Right kidney (tissue), 1 donor: ENCODE results near the gene TPD52L1.
"Not testable (repeated sequence)": the region's sequence is repeated elsewhere in the genome, so short reads cannot be mapped to it uniquely, and the experiment has no call there.

Source experiments
- DNase-seq: peaks from one replicate; pipeline ENCODE4 v3.0.0-alpha.2; 2016

TPD52L1 gene

DNA sequence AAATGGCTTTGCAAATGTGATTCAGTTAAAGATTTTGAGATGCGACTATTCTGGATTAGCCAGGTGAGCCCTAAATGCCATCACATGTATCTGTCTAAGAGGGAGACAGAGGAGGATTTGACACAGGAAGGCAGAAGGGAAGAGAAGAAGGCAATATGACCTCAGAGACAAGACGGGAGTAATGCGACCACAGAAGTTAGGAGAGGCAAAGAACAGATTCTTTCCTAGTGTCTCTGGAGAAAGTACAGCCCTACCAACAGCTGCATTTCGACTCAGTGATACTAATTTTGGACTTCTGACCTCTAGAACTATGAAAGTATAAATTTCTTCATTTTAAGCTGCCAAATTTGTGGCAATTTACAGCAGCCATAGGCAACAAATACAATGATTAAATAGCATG is 24.2 kb upstream of the TPD52L1 start:
- DNase-seq = no peak

DNA sequence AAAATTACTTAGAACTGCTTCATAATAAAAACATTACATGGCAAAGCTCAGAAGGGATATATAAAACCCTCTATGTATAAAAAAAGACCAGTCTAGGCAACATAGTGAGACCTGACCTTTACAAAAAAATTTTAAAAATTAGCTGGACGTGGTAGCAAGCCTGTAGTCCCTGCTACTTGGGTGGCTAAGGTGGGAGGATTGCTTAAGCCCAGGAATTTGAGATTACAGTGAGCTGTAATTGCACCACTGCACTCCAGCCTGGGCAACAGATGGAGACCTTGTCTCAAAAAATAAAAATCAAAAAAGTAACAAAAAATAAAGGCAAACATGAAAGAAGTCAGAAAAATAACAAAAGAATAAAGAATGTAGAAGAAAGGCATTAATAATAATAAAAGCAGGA is 21.5 kb upstream of the TPD52L1 start:
- DNase-seq = no peak

DNA sequence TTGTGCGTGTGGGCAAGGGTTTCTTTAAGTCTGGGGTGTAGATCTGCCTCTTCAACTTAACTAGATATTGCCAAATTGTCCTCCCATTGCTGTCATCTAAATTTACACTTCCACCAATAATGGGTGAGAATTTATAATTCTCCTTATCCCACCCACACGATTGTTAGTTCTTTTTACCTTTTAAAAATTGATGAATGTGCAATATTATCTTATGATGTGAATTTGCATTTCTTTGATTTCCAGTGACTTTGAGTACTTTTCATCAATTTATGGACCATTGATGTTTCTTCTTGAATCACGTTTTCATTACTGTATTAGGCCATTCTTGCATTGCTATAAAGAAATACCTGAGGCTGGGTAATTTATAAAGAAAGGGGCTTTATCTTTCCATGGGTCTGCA is 17.2 kb upstream of the TPD52L1 start:
- no peak for DNase-seq

DNA sequence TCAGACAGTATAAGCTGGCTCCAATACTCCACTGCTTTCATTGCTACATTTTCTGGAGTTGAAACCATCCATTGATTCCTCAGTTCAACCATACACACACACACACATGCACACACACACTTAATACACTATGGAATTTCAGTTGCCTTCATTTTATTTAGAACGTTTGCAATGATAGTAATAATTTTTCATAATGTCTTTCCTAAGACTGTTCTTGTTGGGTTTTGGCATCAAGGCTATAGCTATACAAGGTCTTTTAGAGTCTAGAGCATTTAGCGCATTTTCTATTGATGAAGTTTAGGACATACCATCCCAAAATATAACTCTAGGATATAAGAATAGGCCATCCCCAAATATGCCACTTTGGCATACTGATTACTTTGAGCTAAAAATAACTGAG is 15.5 kb upstream of the TPD52L1 start:
- DNase-seq = no peak

DNA sequence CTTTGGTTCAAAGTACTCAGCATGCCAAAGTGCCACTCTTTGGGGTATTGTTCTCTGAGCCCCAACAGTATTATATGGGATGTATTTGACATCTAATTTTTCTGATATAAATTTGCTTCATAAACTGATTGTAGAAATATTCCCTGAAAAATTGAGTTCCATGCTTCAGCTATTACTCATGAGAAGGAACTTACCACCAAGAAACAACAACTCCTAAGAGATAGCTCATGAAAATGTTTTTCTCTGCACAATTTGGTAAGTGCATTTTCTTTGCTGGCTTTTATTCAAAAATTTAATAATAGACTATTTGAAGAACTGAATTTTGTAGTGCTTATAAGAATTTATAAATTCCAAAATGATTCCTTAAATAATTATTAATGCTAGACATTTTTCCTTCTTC is 12.8 kb upstream of the TPD52L1 start:
- no peak for DNase-seq

DNA sequence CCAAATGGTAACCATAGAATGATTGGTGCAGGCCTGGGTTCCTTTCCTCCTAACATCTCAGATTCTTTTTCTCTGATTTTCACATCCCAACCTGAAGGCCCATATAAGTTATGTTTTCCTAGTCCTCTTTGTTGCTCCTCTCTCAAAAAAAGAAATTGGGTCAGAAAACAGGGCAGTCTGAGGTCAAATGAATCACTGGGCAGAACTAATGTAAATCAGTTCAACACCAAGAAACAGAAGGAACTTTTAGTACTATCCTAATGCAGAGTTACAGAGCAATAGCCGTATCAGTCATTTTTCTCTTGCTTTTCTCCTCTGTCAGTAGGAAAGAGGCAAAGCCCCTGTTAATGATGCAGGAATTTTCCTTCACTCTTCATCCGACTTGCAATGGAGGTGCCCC is 11.0 kb upstream of the TPD52L1 start:
- DNase-seq = no peak

DNA sequence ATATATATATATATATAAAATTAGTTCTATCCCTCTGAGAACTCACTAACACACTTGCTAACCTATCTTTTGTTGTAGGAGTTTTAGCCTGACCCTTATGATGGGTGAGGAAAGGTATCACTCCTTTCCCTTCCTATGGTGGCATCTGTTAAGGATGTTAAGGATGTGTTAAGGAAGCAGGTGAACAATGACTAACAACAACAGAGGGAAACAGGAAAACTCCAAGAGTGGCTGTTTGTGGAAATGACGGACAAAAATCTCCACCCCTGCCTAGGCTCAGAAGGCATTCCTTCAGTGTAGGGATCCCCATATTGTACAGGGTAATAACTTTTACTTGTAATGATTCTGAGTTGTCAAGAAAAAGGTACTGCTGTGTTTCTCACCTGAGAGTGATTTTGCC is 8.8 kb upstream of the TPD52L1 start:
- no peak for DNase-seq

DNA sequence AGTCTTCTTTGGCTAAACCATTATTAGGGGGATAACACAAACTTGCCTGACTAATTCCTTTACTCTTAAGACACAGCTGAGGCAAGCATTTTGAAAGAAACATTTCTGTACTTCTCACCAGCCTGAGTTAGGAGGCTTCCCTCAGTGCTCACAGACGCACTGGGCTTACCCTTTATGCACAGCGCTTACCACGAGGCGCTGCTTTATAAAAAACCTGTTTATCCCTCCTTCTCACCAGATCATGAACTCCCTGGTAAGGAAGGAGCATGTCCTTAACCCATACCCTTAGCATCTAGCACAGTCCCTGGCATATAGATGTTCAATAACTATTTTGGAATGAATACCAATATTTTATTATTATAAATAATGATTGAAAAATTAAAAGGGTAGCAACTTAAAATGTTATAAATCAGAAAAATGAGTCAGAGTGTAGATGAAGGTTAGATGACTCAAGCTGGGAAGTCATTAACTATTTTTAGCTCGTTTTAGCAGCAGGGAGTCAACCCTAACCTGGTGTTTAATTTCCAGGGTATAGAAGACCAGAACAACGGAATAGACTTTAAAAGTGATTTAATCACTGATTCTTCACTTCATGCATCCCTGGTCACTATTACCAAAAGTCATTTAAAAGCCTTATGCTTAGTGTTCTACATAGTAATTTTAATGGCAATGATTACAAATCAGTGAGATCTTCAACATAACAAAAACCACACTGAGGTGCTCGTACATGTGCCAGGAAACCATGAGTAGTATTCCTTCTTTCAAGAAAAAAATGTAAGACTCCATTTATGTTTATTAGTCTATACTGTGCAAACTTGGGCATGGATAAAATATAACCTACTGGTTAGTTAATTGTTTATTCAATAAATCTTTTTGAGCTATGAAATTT is 4.1 kb upstream of the TPD52L1 start:
- DNase-seq = peak; percentile 11

DNA sequence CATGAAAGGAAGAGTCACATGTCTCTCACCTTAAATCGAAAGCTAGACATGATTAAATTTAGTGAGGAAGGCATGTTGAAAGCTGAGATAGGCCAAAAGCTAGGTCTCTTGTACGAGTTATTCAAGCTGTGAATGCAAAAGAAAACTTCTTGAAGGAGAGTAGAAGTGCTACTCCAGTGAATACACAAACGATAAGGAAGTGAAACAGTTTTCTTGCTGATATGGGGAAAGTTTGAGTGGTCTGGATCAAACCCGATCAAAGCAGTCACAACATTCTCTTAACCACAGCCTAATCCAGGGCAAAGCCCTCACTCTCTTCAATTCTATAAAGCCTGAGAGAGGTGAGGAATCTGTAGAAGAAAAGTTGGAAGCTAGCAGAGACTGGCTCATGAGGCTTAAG is 1.9 kb upstream of the TPD52L1 start:
- no peak for DNase-seq

DNA sequence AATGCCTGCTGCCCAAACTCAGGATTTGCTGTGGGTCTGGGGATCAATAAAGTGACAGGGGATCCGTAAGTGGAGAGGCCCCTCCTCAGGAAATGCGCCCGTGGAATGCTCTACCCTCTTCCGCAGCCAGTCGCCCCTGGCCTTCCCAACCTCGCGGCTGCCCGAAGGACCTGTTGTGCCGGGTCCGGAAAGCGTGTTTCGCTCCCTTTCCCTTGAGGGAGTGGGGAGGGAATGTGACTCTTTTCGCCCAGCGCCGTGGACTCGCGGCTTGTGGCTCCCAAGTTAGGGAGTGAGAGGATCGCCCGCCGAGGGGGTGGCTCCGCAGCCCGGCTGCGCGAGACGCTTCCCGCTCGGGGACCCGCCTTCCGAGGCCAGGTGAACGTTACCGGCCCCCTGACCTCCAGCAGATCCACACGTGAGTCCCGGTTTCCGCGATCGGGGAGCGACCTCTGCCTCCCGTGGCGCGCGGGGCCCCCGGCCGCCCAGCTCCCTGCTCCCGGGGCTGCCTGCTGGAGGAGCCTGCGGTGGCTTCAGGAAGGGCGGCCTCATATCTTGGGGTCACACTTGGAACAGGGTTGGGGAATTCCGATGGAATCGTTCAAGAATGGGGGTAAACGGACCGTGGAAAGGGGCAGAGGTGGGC is 666 bp downstream of the TPD52L1 start:
- DNase-seq = peak; percentile 79

DNA sequence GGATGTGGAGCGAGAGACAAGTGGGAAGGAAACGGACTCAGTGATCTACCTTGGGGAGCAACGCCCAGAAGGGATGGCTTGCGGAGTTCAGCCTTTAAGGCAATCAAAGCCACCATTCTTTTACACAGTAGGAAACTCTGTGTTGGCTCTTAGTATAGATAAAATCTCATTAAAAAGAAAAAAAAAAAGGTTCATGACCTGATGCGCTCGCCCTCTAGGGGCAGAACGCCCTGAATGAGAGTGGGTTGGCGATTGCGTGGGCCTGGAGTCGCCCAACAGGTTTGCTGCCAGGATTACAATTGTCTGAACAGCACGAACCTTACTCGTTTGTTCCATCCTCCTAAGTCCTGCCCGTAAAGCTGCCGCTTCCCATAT is 1.2 kb downstream of the TPD52L1 start:
- no peak for DNase-seq

DNA sequence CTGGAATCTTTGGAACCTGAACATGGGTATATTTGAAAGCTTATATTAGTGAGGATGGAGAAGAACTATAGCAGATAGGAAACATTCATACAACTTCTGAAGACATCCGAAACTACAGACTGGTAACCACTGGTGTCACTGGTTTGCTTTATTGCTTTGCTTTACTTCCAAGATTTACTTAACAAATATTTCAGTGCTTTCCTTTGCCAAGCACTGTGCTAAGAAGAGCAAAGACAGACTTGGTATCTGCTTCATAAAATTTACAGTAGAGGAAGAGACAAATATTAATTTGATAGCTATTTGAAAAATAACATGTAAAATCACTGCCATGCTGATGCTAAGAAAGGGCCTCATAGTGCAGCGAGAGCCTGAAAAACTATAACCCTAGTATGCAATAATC is 1.8 kb downstream of the TPD52L1 start:
- DNase-seq = no peak

DNA sequence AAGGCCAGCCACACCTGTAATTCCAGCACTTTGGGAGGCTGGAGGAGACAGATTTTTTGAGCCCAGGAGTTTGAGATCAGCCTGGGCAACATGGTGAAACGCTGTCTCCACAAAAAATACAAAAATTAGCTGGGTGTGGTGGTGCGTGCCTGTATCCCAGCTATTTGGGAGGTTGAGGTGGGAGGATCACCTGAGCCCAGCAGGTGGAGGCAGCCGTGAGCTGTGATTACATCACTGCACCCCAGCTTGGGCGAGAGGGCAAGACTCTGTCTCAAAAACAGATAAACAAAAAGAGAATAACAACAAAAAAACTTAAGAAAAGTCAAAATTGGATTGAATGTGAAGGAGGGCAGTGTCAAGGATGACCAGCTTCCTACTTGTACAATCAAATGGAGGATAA is 2.9 kb downstream of the TPD52L1 start:
- DNase-seq = no peak

DNA sequence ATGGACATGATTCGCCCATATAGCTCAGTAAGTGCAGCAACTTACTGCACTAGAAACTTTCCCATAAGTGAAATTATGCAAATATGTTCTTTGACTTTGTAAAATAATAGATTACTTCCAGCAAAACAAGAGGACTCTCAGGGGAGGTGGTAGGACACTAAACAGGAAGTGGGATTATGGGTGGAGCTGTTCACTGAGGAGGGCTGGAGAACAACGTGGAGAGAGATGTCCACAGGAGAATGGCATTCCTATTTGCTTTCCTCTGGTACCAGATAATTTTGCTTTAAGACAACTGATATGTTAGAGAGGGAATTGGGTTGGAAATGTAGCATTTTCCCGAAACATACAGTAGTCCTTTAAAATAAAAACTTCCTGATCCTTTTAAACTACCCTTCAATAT is 3.7 kb downstream of the TPD52L1 start:
- no peak for DNase-seq

DNA sequence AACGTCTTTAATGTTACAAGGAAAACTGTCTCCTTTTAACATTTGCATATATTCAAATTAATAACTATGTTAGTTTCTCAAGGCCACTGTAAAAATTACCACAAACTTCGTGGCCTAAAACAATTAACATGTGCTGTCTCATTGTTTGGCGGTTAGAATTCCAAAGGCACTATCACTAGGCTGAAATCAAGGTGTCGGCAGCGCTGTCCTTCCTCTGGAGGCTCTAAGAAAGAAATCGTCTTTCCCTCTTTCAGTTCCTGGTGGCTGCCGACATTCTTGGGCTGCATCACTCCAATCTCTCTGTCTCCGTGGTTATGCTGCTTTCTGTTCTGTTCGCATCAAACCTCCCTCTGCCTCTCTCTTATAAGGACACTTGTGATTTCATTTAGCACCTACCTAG is 4.2 kb downstream of the TPD52L1 start:
- DNase-seq = no peak

DNA sequence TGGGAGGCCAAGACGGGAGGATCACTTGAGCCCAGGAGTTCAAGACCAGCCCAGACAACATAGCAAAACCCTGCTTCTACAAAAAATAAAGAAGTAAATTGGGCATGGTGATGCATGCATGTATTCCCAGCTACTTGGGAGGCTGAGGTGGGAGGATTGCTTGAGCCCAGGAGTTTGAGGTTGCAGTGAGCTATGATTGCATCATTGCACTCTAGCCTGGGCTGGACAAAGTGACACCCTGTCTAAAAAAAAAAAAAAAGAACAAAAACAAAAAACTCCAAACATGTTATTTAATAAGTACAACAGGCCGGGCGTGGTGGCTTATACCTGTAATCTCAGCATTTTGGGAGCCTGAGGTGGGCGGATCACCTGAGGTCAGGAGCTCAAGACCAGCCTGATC is 9.8 kb downstream of the TPD52L1 start:
- DNase-seq = not testable (repeated sequence)

DNA sequence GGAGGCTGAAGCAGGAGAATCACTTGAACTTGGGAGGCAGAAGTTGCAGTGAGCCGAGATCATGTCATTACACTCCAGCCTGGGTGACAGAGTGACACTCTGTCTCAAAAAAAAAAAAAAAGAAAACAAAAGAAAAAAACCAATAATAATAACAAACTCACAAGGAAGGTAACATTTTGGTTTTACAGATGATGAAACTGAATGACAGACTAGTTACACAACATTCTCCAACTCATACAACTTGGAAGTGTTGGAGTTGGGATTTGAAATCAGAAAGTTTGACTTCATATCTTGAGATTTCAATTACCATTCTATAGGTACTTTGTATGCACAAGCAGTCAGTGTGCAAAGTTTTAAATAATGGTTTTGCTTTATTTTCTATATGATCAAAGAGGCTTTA is 10.2 kb downstream of the TPD52L1 start:
- DNase-seq = no peak

DNA sequence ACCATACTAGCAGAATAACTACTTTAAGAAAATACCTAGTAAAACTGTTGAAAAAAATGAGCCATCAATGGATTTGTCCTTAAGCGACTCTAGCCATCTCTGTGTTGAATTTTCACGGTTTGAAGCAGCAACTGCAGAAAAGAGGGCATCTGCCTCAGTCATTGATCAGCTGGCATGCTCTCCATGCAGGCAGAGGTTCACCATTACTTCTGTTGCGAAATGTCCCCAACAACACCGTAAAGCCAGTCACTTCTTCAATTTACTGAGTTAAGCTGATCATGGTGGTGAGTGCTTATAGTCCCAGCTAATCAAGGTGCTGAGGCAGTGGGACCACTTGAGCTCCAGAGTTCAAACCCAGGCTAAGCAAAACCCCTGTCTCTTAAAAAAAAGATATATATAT is 11.1 kb downstream of the TPD52L1 start:
- DNase-seq = no peak

DNA sequence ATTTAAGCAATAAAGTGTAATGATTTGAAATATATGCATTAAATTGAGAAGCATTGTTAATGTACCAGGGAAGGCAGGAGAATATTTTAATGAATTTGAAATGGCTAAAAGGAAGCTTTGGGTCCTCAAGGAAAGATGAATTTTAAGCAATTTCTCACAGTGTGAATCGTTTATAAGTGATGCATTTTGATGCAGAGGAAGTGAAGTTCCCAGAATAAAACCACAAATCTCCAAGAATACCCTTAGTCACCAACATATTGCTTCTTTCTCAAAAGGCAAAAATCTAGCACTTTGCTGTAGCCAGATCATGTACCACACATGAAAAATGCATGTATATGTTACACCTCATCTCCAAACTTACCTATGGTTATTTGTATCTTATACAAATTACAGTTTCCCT is 11.7 kb downstream of the TPD52L1 start:
- DNase-seq = no peak

DNA sequence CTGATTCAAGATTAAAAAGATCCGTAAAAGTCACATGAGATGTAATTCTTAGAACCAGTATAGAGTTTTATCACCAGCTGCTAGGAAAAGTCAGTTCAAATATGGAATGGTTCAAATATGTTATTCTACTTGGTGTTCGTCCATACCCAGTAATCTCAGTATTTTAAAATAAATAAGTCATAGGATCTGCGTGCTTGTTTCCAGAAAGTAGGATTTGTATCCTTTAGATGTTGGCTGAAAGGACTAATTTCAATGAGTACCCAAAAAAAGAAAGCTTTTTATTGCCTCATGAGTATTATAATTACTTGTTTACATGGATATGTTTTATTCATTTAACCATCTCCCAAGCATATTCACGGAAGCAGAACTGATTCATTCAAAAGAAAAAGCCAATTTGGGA is 12.2 kb downstream of the TPD52L1 start:
- DNase-seq = no peak

DNA sequence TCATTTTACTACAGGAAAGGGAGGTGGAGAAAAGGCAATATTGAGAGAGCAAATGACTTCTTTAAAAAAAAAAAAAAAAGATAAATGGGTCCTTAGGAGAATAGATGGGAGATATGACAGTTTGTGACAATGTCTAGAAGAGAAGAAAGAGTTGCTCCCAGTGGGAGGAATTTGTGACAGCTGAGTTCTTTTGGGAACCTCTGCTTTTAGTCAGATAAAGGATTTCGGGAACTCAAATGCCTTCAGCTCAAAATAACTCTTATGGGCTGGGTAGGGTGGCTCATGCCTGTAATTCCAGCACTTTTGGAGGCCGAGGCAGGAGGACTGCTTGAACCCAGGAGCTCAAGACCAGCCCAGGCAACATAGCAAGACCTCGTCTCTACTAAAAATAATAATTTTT is 13.1 kb downstream of the TPD52L1 start:
- DNase-seq = no peak

DNA sequence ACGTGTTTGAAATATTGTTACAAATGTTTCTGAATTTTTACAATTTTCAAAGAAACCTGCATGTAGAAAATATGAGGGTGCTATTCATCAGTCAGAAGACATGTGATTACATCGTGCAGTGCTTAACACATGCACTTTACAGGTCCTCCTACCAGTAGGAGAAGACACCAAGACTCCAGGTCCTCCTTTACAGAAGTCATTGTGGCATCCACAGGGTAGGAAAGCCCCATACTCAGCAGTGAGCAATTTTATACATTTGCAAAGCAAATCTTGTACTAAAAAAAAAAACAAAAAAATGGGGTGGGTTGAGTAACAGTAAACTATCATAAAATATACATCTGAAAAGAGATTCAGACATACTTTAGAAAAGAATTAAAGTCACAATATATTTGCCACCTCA is 14.0 kb downstream of the TPD52L1 start:
- no peak for DNase-seq

DNA sequence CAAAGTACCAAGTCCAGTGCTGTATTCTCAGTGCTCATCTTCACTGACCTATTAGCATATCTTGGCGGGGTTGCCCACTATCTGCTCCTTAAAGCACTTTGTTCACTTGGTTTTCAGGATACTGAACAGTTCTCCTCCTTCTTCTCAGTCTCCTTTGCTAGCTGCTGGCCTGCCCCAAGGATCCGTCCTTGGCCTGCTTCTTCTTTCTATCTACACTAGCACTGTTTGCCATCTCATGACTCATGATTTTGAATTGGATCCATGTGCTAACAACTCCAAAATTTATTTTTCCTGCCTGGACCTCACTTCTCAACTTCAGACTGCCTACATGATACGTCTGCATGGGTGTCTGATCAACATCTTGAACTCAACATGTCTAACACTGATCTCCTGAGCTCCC is 15.5 kb downstream of the TPD52L1 start:
- DNase-seq = no peak

DNA sequence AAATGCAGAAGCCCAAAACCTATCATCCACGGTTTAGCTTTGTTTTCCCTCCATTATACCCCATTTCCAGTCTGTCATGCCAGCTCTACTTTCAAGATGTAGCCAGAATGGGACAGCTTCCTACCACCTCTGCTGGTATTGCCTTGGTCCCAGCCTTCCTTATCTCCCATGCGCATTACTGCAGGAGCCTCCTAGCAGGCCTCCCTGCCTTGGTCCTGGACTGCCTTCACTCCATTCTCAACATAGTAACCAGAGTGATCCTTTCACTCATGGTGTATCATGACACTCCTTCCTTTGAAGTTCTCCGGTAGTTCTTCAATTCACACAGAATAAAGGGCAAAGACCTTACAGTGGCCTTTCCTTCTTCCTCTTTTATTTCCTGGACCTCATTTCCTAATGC is 15.9 kb downstream of the TPD52L1 start:
- DNase-seq = no peak
